Muscle layer of duodenum (tissue), 2 donors: ENCODE results near the gene CD52.

Experiments
- H3K27ac ChIP-seq: one replicate; pipeline ENCODE4 v1.7.0; 2013; ENCODE audit warnings: mild to moderate bottlenecking, low read length
- H3K27me3 ChIP-seq: one replicate; pipeline ENCODE4 v1.7.0; 2013; ENCODE audit warnings: low read depth, mild to moderate bottlenecking, control low read depth, low read length
- H3K36me3 ChIP-seq, 2 donors: one replicate each; pipeline ENCODE4 v1.7.0; 2013; ENCODE audit warnings: low read length in 2 of 2, control low read depth in 1 of 2, mild to moderate bottlenecking in 1 of 2; ENCODE audit not compliant: insufficient read depth in 2 of 2, control insufficient read depth in 1 of 2
- H3K4me1 ChIP-seq, 2 donors: one replicate each; pipeline ENCODE4 v1.7.0; 2013; ENCODE audit warnings: low read length in 2 of 2, mild to moderate bottlenecking in 2 of 2, control low read depth in 1 of 2, moderate library complexity in 1 of 2; ENCODE audit not compliant: insufficient read depth in 2 of 2, control insufficient read depth in 1 of 2
- H3K4me3 ChIP-seq, 2 donors: one replicate each; pipeline ENCODE4 v1.7.0; 2013; ENCODE audit warnings: low read length in 2 of 2, low read depth in 1 of 2, mild to moderate bottlenecking in 1 of 2
- H3K9me3 ChIP-seq, 2 donors: one replicate each; pipeline ENCODE4 v1.7.0; 2013; ENCODE audit warnings: low read length in 2 of 2, control low read depth in 1 of 2, mild to moderate bottlenecking in 1 of 2; ENCODE audit not compliant: control insufficient read depth in 1 of 2
- donor health status: healthy.

Gene CD52

GRCh38 chr1:26362331-26362730 is 44.6 kb downstream of the CD52 start:
- H3K27ac ChIP-seq: no peak overlapping the region
- H3K9me3 ChIP-seq: no peaks in the 10 kb centered on the region
- H3K36me3 ChIP-seq: no peaks in the 10 kb centered on the region
- peaks cover 17% of the 10 kb centered on the region for H3K27me3 ChIP-seq
- H3K4me1 ChIP-seq: peaks cover 0 to 16% of the 10 kb centered on the region in 2 donors
- H3K4me3 ChIP-seq: no peak overlapping the region

GRCh38 chr1:26363549-26364448 is 46.0 kb downstream of the CD52 start:
- Histone ChIP-seq H3K4me1 (peaks cover 0 to 16% of the 10 kb centered on the region in 2 donors), H3K36me3 (no peaks in the 10 kb centered on the region), H3K9me3 (no peaks in the 10 kb centered on the region), H3K27me3 (peaks cover 17% of the 10 kb centered on the region), H3K27ac (no peak overlapping the region), H3K4me3 (no peak overlapping the region)

- no peak overlapping the region for H3K4me3 ChIP-seq
- no peaks in the 10 kb centered on the region for H3K9me3 ChIP-seq
- no peaks in the 10 kb centered on the region for H3K36me3 ChIP-seq
- H3K27ac ChIP-seq: no peak overlapping the region
- peaks cover 0 to 13% of the 10 kb centered on the region in 2 donors for H3K4me1 ChIP-seq
- H3K27me3 ChIP-seq: peaks cover 15% of the 10 kb centered on the region
Measured at GRCh38 chr1:26364956-26365355, 47.2 kb downstream of the CD52 start.

- no peaks in the 10 kb centered on the region for H3K9me3 ChIP-seq
- no peaks in the 10 kb centered on the region for H3K36me3 ChIP-seq
- H3K4me1 ChIP-seq: no peaks in the 10 kb centered on the region
- no peaks in the 10 kb centered on the region for H3K27me3 ChIP-seq
- no peak overlapping the region for H3K27ac ChIP-seq
- no peak overlapping the region for H3K4me3 ChIP-seq
Measured at GRCh38 chr1:26367441-26367840, 49.7 kb downstream of the CD52 start.

- Histone ChIP-seq H3K36me3 (no peaks in the 10 kb centered on the region), H3K27ac (no peak overlapping the region), H3K4me3 (no peak overlapping the region), H3K9me3 (no peaks in the 10 kb centered on the region), H3K4me1 (no peaks in the 10 kb centered on the region), H3K27me3 (no peaks in the 10 kb centered on the region)
Measured at GRCh38 chr1:26368006-26368405, 50.2 kb downstream of the CD52 start.

- no peaks in the 10 kb centered on the region for H3K27me3 ChIP-seq
- H3K9me3 ChIP-seq: no peaks in the 10 kb centered on the region
- no peaks in the 10 kb centered on the region for H3K4me1 ChIP-seq
- H3K36me3 ChIP-seq: no peaks in the 10 kb centered on the region
- H3K27ac ChIP-seq: no peak overlapping the region
- H3K4me3 ChIP-seq: no peak overlapping the region
Measured at GRCh38 chr1:26368486-26368885, 50.7 kb downstream of the CD52 start.
